GM11168 (cell line): Measurements from ENCODE around the gene SLC24A3.

Experiments
- in situ Hi-C: fragments of 300-500 bp; cut with MboI; formaldehyde crosslinking; loops from one replicate; pipeline ENCODE4 v1.12.0; 2022; ENCODE audit warnings: low sequenced_read_pairs; ENCODE audit not compliant: unreplicated experiment

The SLC24A3 gene

GRCh38 chr20:19765913-19766312, 553.5 kb downstream of the SLC24A3 start:
- in situ Hi-C loops, result no loop called here

DNA sequence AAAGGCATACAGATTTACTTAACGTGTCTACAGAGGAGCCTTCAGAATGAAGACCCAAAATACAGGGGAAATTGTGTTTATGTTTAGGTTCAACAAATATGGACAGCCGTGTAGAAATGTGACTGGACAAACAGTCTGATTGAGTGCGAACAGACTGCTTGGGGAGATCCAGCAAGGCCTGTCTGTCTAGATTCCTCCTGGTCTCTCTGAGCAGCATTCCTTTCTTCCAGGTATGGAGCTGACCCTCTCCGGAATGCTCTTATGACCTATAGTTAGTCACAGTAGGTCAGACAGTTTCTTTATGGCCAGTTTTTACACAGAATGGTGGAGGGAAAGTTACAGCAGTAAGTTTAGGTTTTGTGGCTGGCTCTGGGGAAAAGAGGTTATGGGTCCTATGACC, 554.6 kb downstream of the SLC24A3 start:
- in situ Hi-C loops, result no loop called here

- in situ Hi-C loops, result no loop called here
Observed at GRCh38 chr20:19768325-19768842, 555.9 kb downstream of the SLC24A3 start.

DNA sequence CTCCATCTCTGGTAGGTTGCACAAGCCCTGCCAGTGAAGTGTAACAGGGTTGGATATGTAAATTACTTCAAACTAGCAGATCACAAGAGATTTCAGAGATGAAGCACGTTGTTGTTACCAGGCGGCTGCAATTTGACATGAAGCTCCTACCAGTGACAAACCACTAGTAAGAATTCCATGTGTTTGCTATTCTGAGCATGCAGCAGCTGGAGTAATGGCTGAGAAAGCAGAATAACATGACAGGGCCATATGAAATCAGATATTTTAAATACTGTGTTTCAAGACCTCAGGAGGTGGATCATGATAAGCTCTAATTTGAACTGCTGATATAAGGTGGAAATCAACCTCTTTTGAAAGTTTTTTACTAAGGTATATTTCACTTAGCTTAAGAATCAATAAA, 557.1 kb downstream of the SLC24A3 start:
- in situ Hi-C loops, result no loop called here

GRCh38 chr20:19770375-19770774, 557.9 kb downstream of the SLC24A3 start:
- in situ Hi-C loops, result no loop called here

DNA sequence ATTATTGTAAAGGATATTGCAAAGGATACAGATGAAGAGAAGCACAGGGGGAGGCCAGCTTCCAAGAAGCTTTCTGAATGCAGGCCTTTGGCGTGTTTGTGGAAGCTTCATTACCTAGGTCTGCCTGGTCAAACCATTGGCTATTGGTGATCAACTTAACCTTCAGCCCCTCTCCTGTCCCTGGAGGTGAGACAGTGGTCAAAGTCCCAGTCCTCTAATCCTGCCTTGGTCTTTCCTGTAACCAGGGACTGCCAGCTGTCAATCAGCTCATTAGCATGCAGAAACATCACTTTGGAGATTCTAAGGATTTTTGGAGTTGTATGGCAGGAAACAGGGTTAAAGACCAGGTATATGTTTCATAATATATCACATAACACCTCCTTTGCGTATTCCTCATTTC, 558.6 kb downstream of the SLC24A3 start:
- in situ Hi-C loops, result no loop called here
